DMS79 (cell line): ENCODE measurements around the gene CMSS1.

ENCODE experiments used
- DNase-seq: peaks from one replicate; lab custom pipeline; 2025; lab: John Stamatoyannopoulos, UW

CMSS1 gene

DNA sequence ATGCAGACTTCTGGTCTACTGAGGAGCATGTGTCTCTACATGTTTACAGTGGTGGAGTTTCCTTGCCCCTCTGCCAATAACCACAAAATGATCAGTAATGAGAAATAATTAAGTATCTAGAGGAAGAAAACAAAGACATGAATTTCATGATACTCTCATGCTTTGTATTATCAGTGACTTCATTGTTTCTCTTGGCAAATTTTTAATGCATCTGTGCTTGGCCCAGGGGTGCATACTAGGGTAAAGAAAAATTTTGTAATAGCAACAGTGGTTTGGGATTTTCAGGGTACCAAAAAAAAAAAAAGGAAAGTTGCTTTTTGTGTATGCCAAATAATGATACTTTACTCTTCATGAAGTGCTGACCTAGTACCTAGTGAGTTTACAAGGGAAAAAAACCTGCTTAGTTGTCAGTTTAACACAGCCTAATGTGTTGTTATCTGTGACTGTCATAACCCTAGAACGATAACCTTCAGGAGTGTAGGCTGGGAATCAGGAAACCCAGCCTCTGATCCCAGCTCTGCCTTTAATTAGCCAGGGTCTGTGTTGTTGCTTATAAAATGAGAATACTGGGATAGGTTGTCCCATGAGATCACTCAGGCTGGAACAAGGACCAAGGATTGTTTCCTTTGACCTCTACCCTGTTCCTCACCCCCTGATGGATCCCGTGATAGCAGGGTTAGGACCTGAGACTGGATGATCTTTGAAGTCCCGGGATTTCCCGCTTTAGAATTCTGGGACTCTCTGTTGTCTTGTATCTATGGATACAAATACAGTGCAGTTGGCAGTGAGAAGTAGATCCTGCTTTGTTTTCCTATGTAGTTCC, 117.5 kb downstream of the CMSS1 start:
- DNase-seq = no peak

DNA sequence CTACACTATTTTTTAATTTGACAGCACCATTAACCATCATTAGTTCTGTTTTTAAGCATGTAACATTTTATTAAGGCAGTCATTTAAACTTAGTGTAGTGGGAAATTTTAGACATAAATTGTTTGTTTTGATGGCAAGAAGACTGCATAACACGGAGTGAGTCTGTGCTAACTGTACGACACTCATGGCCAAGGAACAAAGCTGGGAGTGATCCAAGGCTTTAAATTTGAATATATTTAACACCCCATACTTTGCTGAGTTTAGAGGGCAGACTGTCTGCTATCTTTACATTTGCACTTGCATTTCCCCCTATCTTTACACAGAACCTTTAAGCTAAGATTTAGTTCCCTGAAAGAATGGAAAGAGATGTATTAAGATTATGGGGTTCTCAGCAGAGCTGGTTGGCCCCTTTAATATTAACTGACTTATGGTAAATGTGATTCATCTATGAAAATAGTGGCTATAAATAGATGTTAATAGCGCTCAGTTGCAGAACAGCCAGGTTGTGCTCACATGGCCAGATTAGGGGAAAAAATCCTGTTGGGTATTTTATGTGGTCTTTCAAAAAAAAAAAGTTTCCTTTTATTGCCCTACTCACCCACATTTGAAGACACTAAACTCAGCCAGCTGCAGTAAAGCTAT, 120.7 kb downstream of the CMSS1 start:
- DNase-seq = no peak

- no peak for DNase-seq
Measured at GRCh38 chr3:99939876-99940275, 122.2 kb downstream of the CMSS1 start.

GRCh38 chr3:99940350-99940749, 122.7 kb downstream of the CMSS1 start:
- no peak for DNase-seq

DNA sequence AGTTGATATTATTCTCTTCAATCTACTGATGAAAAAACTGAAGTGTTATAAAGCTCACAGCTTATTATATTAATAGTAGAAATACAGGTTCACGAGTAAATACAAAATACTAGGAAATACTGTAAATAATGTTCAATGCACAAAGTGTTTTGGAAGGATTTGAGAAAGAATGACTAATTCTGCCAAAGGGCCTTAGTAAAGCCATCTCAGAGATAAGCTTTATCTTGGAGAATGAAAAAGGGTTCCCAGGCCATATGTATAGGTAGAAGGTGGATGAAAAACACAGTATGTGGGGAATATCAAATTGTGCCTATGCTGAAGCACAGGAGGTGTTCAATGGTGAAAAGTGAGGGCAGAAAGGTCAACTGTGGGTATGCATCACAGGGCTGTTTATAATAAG, 123.5 kb downstream of the CMSS1 start:
- DNase-seq = no peak

DNA sequence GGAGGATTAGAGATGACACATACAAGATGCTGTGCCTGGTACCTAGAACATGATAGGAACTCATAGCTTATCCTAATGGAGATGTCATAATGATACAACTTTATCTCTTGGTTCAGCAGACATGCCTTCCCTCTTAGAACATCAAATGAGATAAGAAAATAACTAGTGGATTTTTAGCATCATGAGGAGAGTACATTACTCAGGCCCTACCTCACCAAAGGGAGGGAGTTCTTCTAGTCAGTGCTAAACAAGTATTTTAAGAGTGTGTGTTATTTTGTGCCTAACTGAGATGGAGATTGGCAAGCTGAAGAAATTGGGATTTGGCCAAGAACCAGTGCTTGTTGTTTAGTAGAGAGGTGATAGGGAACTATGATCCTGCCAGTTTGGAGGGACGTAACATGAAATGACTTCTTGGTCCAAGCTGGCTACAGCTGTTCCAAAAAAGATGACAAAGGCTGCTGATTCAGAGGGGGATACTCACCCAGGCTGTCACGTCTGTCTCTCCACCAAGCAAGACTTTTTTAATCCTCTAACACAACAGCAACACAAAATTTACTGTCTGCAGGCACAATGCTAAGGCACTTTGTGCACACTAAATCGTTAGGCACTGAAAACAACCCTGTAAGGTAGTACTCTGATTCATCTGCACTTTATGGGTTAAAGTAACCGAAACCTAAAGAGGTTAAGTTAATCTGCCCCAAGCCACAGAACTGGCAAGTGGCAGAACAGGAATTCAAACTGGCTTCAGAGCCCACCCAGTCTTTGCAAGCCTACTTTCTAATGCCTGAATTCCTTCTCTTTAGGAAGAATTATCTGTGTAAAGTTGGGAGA, 126.5 kb downstream of the CMSS1 start:
- no peak for DNase-seq

DNA sequence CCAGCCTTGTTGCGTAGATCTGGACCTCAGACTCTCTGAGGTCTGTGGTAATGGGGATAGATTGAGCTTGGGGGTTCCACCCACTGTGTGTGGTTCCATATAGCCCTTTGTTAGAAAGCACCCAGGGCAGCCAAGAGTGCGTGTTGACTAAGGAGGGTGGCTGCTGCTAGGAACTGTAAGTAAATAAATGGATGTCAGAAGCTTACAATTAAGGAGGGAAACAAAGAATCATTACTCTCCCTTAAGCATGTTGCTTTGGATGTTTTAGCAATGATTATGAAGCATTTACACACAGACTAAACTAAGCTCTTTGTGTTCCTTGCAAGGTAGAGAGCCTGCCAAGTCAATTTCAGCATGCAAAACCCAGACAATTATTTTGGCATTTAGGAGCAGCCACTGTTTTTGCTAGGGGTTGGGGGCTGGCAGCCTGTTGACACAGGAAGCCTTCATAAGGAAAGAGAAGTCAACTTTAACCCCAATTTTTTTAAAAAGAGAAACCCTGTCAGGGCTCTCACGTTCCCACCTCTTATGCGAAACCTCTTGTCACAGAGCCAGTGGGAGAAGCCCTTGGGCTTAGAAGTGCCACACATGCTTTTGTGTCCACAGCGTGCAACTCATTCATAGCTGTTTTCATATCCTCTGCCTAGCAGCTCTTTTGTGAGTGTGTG, 127.8 kb downstream of the CMSS1 start:
- peak; percentile 18 for DNase-seq

- DNase-seq = no peak
Measured at GRCh38 chr3:99947356-99947755, 129.7 kb downstream of the CMSS1 start.

GRCh38 chr3:99948467-99949089, 130.9 kb downstream of the CMSS1 start:
- DNase-seq = no peak

DNA sequence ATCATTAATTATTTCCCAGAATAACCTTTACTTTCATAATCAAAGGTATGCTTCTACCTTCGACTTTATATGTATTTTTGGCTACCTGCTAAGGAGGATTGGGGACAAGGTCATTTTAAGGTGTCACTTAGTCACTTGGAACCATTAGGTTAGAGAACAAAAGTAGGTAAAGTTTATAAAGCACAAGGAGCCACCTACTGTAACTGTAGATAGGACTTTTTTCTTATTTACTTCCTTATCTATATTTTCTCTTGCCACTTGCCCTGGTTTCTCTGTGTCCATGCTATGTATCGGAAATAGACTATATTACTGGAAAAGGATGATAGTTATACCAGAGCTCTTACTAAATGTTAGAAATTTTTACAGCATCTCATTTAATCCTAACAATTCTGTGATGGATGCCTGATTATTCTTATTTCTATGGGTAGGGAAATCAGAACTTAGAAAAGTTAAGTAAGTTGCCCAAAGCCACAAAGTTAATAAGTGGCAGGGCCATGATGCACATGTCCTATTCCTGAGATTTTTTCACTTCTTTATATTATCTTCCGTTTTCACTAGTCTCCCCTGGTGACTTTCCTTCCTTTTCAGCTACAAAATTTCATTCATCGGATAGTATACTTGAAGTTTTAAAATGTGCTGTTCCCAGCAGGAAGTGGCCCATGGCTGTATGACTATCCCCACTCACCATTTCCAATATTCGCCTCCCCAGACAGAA, 132.5 kb downstream of the CMSS1 start:
- DNase-seq = no peak

GRCh38 chr3:99950921-99951320, 133.3 kb downstream of the CMSS1 start:
- no peak for DNase-seq

DNA sequence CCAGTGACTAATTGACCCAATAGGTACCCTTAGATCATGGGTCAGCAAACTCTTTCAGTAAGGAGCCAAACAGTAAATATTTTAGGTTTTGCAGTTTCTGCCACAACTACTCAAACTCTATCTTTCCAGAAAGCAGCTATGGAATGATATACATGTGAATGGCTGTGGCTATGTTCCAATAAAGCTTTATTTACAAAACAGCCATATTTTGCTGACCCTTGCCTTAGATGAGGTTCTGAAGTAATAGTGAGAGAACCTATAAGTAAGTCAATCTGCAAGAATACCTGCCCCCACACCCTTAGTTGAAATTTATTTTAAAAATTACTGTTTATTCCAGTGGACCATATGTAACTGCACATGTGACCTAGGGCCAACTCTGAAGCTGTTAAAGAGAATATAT, 134.0 kb downstream of the CMSS1 start:
- DNase-seq = no peak

DNA sequence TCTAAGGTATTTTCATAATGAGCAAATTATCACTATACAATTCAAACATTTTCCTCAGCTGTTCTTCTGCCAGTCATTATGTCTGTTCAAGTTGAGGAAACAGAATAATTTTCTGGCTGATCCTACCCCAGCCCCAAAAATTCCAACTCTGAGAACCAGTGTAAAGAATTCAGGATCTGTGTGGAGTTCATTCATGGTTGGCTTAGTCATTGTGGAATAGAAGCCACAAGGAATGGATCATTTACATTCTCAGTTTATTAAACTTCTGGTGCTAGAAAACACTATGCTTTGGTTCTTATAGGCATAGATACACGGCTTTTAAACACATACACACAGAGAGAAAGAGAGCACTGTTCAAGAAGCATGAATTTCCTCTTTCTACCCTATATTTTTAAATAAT, 134.6 kb downstream of the CMSS1 start:
- no peak for DNase-seq

DNA sequence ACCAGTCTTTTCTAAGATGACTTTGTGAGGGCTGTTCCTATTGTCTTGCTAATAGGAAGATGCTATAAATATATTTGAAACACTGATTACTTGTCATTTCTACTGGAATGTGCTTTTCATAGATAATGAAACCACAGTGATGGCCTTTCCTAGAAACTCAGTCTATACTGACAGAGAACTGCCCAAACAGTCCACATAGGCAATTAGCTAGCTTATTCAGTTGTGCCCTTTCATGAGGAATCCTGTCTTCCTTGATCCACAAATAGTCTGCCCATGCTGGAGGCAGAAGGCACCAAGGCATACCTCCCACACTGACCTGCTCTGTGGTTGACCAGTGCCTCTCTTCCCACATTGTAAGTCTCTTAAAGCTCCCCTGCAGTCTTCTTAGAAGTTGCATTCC, 135.9 kb downstream of the CMSS1 start:
- DNase-seq = no peak

DNA sequence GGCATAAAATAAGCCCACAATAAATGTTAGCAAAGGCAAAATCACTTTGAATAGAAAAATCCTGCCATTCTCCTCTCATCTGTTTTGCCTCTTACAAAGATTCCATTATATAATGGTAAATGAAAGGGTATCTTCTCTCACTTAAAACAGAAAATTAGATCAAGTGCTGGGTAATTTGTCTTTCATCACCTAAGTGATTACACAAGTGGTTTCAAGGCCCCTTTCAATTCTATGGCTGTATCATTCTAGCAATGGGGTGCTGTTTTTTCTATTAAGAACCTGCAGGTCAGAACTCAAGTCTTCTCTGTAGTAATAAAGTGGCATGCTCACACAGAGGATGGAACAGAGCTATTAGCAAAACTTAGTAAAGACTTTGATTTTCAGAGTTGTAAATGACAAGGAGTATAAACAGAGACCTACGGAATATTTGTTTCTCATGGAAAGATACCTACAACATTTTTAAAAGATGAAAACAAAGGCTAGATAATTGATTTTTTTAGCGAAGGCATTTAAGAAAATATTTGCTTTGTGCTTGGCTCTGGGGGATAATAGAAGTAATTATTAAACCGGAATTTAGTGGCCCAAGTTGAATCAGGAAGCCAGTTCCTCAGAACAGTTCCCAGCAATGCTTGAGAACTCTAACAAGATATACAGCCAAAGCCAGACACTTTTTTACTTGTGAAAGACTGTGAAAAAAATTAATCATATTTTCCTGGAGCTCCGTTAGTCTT, 137.4 kb downstream of the CMSS1 start:
- DNase-seq = no peak

DNA sequence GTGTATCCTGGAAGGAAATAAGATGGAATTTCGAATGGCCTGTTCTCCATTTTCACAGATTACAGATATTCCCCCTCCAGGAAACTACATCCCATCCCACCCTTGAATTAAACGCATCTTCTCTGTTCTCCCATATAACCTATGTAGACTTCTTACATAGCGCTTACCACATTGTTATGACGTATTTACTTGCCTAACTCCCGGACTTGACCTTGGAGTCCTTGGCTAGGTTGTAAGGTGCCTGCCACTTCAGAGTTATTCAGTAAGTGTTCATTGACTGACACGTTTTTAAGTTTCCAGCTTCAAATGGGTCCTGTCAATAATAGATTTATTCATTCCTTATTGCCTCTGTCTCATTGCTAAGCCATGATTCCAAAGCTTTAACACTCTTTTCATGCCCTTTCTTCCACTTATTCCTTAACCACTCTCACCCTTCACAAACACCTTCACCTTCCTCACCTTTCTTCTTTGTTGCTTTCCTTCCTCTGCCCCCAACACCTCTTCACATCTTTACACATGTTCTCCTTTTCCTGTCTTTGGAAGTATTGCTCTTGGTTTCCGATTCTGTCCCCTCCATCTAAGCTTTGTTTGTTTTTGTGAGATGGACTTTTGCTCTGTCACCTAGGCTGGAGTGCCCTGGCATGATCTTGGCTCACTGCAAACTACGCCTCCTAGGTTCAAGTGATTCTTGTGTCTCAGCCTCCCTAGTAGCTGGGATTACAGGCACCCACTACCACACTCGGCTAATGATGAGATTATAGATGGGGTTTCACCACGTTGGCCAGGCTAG, 138.3 kb downstream of the CMSS1 start:
- no peak for DNase-seq

DNA sequence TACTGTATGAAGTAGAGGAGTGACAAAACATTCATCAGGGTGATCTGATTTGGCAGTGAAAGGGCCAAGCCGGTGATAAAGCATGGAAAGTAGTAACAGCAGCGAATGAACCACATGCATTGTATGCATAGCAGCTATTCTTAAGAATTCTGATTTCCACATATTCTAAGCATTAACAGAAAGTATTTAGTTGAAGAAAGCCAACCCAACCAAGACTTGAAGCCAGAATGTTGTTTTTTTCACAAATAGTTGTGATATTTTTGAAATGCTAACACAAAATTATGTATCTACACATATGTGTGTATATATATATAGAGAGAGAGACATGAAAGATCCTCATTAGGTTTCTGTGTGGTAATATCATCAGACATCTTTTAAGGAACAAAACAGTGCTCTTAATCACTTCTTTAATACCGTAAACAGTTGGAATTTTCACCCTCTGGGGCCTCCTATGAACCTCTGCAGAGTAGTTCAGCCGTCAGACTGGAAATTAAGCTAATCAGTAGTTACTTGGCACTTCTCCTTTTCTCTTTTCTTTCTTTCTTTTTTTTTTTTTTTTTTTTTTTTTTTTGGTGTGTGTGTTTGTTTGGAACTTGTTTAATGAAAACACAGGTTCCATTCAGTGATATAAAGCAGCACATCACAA, 139.6 kb downstream of the CMSS1 start:
- DNase-seq = no peak

DNA sequence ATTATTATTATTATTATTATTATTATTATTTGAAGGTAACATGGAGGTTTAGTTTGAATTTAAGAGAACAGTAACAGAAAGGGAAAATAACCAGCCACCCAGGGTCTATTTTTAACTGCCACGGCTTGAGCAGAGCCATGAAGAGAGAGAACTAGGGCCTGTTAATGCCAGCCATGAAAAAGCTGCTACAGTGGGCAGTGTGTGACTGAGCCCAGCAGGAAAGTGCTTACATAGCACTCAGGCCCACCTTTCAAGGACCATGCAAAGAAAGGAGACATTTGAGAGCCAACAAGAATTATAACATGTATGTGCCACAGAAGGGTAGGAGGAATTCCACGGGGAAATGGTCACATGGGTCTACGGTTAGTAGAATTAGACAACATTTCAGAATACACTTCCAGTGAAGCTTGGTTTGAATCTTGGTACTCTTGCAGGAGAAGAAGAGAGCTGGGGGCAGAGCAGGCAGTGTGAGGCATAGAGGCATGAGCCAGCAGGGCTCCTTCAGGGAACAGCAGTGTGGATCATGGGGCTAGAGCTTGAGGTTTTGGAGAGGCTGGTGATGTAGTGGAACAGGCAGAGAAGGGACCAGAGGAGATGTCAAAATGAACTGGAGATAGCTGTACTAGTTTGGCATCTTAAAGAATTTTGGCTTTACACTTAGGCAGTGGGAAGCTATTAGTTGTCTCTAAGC, 140.7 kb downstream of the CMSS1 start:
- DNase-seq = no peak
